A673 (cell line): ENCODE data around the gene MYO7A. TPM values are rescaled to one million over a fixed set of nuclear protein-coding genes. Genes with fewer than 3 reads are reported as not detected.

ENCODE experiments used
- BruUV-seq: library from RNA; stranded (reverse); fragments of 400-500 nt; replicated peaks from 2 replicates; lab custom pipeline; 2021; lab: Mats Ljungman, UMichigan
- CTCF ChIA-PET: fragments of 300-600 bp; sonication (Branson Sonifier 250); formaldehyde crosslinking; loops from one replicate; lab custom pipeline; 2022; ENCODE audit warnings: antibody characterized with exemption; lab: Charles Lee
- POLR2A ChIA-PET: fragments of 300-600 bp; sonication (Branson Sonifier 250); formaldehyde crosslinking; loops from one replicate; lab custom pipeline; 2022; ENCODE audit warnings: antibody characterized with exemption; ENCODE audit not compliant: low non-redundant PET; lab: Charles Lee
- DNase-seq: peaks from one replicate; pipeline ENCODE4 v3.0.0-alpha.2; 2015; ENCODE audit warnings: low spot score
- H3K27ac ChIP-seq: fragments of 200-600 bp; sonication (generic); 2 replicates; pipeline ENCODE4 v1.5.1; 2016; ENCODE audit warnings: mixed run types, low read depth, mild to moderate bottlenecking, mixed read lengths, antibody characterized with exemption, low read length; ENCODE audit not compliant: poor library complexity, severe bottlenecking
- H3K27me3 ChIP-seq: fragments of 200-600 bp; sonication (generic); replicated peaks from 2 replicates; pipeline ENCODE4 v1.6.1; 2017; ENCODE audit warnings: mixed run types, low read depth, mild to moderate bottlenecking, mixed read lengths, antibody characterized with exemption, low read length; ENCODE audit not compliant: insufficient read depth, poor library complexity
- H3K36me3 ChIP-seq: fragments of 200-600 bp; sonication (generic); 2 replicates; pipeline ENCODE4 v1.6.1; 2016; ENCODE audit warnings: mixed run types, mild to moderate bottlenecking, mixed read lengths, antibody characterized with exemption, low read length; ENCODE audit not compliant: insufficient read depth, poor library complexity, severe bottlenecking
- H3K4me1 ChIP-seq: fragments of 200-600 bp; sonication (generic); 2 replicates; pipeline ENCODE4 v1.6.1; 2017; ENCODE audit warnings: mixed run types, mild to moderate bottlenecking, mixed read lengths, antibody characterized with exemption, low read length; ENCODE audit not compliant: insufficient read depth, poor library complexity, severe bottlenecking
- H3K4me3 ChIP-seq: fragments of 200-600 bp; sonication (generic); 2 replicates; pipeline ENCODE4 v1.5.1; 2016; ENCODE audit warnings: low read depth, mixed run types, mild to moderate bottlenecking, mixed read lengths, low read length; ENCODE audit not compliant: poor library complexity, severe bottlenecking
- H3K9me3 ChIP-seq: fragments of 200-600 bp; sonication (generic); 2 replicates; pipeline ENCODE4 v1.6.1; 2016; ENCODE audit warnings: mixed run types, low read depth, mild to moderate bottlenecking, mixed read lengths, antibody characterized with exemption, low read length; ENCODE audit not compliant: poor library complexity, severe bottlenecking
- CTCF ChIP-seq: fragments of 300-800, 200-600 bp; sonication (generic); conservative IDR thresholded peaks from 2 replicates; pipeline ENCODE4 v1.5.1; 2017; ENCODE audit warnings: low read depth, mild to moderate bottlenecking, antibody characterized with exemption, low read length, moderate library complexity, mixed read lengths
- EZH2 ChIP-seq: fragments of 200-600 bp; sonication (generic); IDR thresholded peaks from 2 replicates; pipeline ENCODE4 v1.6.1; 2017; ENCODE audit warnings: borderline replicate concordance, low read depth, mild to moderate bottlenecking, mixed read lengths, antibody characterized with exemption, low read length; ENCODE audit not compliant: poor library complexity, severe bottlenecking
- intact Hi-C: fragments of 100-400 bp; cut with micrococcal nuclease; formaldehyde crosslinking; loops from one replicate; pipeline ENCODE4 v1.10.0; 2022; ENCODE audit not compliant: unreplicated experiment
- total RNA-seq: library from RNA; stranded (reverse); gene quantifications from 2 replicates; pipeline ENCODE4 v1.2.3, GENCODE V29; 2021

The MYO7A gene
- total RNA-seq, 1 experiment from 2014 or later = not detected

- Histone ChIP-seq H3K9me3 (no peaks in the 10 kb centered on the region), H3K27me3 (no peaks in the 10 kb centered on the region), H3K36me3 (no peaks in the 10 kb centered on the region), H3K4me1 (no peaks in the 10 kb centered on the region), H3K4me3 (no peak overlapping the region), H3K27ac (no peak overlapping the region)
- ChIA-PET POLR2A (no interaction called here), CTCF (no interaction called here)
- intact Hi-C loops = no loop called here
- no peak for DNase-seq
- BruUV-seq = no TSS peak
- no peak for TF ChIP-seq CTCF
- TF ChIP-seq EZH2 = no peak
Observed at GRCh38 chr11:77083566-77084245, 44.3 kb upstream of the MYO7A start.

GRCh38 chr11:77084581-77085191, 43.4 kb upstream of the MYO7A start:
- no peaks in the 10 kb centered on the region for H3K9me3 ChIP-seq
- H3K27ac ChIP-seq = no peak overlapping the region
- POLR2A ChIA-PET = no interaction called here
- H3K36me3 ChIP-seq = no peaks in the 10 kb centered on the region
- H3K4me1 ChIP-seq = no peaks in the 10 kb centered on the region
- DNase-seq = no peak
- BruUV-seq = no TSS peak
- intact Hi-C loops = no loop called here
- no peak for TF ChIP-seq CTCF
- TF ChIP-seq EZH2 = no peak
- no peak overlapping the region for H3K4me3 ChIP-seq
- no peaks in the 10 kb centered on the region for H3K27me3 ChIP-seq
- CTCF ChIA-PET = no interaction called here

- POLR2A ChIA-PET = no interaction called here
Observed at GRCh38 chr11:77085652-77086051, 42.4 kb upstream of the MYO7A start.

More at GRCh38 chr11:77085652-77086051, 42.4 kb upstream of the MYO7A start:
- no peaks in the 10 kb centered on the region for H3K36me3 ChIP-seq
- no peak for DNase-seq
- no peak for TF ChIP-seq EZH2
- no peak for TF ChIP-seq CTCF
- BruUV-seq = no TSS peak
- H3K9me3 ChIP-seq = no peaks in the 10 kb centered on the region
- H3K4me1 ChIP-seq = no peaks in the 10 kb centered on the region
- H3K27me3 ChIP-seq = no peaks in the 10 kb centered on the region
- H3K27ac ChIP-seq = no peak overlapping the region
- CTCF ChIA-PET = no interaction called here
- intact Hi-C loops = no loop called here
- H3K4me3 ChIP-seq = no peak overlapping the region
